B cell (primary cell): Measurements from ENCODE around the gene ERRFI1.

Experiments
- CTCF ChIP-seq: fragments of 200-600 bp; IDR thresholded peaks from one replicate; pipeline ENCODE4 v1.8.0; 2022; ENCODE audit warnings: antibody characterized with exemption, mild to moderate bottlenecking
- EZH2 ChIP-seq: IDR thresholded peaks from 2 replicates; pipeline ENCODE4 v1.6.1; 2012; ENCODE audit warnings: borderline replicate concordance, low read depth, mild to moderate bottlenecking, moderate library complexity, low read length; ENCODE audit not compliant: insufficient read depth, poor library complexity, severe bottlenecking

GRCh38 chr1:8016210-8016894 lies 9.8 kb downstream of the ERRFI1 start:
- TF ChIP-seq CTCF: no peak
- TF ChIP-seq EZH2: no peak
